ENCODE measurements around the gene IGSF9B.

IGSF9B gene

GRCh38 chr11:133902506-133902905, 54.3 kb downstream of the IGSF9B start:
- in situ Hi-C loops (cut with MboI; ENCODE audit: low sequenced_read_pairs), result no loop called here

DNA sequence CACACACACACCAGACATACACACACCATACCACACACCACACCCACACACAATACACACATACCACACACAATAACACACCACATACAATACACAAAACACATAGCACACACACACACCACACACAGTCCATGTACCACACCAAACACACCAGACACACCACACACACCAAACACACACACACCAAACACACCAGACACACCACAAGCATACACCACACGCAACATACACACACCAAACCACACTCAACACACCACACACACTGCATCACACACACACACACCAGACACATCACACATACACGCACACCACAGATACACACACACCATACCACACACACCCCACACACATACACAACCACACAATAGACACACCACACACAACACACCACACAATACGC, 54.8 kb downstream of the IGSF9B start:
- in situ Hi-C loops (cut with MboI; ENCODE audit: low sequenced_read_pairs), result no loop called here

- in situ Hi-C loops (cut with MboI; ENCODE audit: low sequenced_read_pairs), result no loop called here
Observed at GRCh38 chr11:133901316-133901715, 55.5 kb downstream of the IGSF9B start.

GRCh38 chr11:133900176-133901105, 56.3 kb downstream of the IGSF9B start:
- in situ Hi-C loops (cut with MboI; ENCODE audit: low sequenced_read_pairs), result no loop called here

DNA sequence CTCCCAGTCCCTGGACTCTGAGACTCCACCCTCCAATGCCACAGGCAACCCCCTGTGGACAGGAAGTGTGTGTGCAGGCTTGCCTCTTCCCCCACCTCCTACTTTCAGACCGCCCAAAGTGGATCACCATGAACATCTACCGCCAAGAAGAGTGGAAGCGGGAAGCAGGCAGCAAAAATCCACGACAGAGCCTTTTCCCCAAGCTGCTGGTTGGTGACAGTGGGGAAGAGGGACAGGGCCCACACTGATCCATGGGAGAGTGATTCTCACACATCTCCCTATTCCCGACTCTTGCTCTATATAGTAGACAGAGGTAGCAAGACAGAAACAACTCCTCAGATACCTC, 58.0 kb downstream of the IGSF9B start:
- in situ Hi-C loops (cut with MboI; ENCODE audit: low sequenced_read_pairs), result no loop called here

DNA sequence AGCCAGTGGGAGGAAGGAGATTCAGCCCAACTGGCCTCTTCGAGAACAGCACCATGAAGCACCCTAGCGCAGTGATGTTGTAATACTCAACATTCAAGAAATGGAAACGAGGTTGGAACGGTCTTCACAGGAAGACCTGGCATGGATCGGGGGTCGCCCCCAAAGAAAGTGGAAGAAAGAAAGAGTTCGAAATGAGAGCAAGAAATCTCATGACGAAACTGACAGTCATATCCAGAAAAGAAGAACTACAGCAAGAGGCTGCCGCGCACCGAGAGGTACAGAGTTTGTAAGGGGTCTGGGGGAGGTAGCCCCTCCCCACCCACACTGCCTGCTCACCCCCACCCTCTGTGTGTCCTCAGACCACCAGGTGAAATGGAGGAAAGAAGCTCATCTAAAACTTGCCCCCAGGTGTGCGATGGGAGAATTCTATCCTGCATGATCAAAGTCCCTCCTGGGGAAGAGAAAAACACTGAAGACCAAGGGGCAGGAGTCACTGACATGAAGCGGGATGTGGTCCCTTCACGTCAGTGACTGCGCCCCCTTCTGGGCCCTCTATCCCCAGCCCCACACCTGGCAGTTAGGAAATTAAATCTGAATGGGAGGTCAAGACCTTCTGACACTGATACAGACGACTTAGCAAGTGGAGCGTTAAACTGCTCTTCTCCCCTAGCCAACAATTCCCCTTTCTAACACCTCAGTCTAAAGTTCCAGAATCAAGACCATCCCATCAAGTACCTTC, 58.6 kb downstream of the IGSF9B start:
- in situ Hi-C loops (cut with MboI; ENCODE audit: low sequenced_read_pairs), result no loop called here

DNA sequence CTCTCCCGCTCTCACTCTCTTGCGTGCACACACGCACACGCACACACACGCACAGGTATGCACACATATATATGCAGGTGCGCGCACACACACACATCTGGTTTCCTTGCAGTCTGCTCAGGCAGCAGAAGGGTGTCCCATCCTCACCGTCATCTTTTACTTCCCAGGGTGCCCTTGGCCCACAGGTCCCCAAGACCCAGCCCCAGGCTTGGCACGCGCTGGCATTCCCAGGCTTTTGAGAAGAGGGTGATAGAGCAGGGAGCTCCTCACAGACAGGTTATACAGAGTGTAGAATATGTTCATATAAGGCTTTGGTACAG, 59.5 kb downstream of the IGSF9B start:
- in situ Hi-C loops (cut with MboI; ENCODE audit: low sequenced_read_pairs), result no loop called here

- in situ Hi-C loops (cut with MboI; ENCODE audit: low sequenced_read_pairs), result no loop called here
Observed at GRCh38 chr11:133896642-133897330, 60.0 kb downstream of the IGSF9B start.

- in situ Hi-C loops (cut with MboI; ENCODE audit: low sequenced_read_pairs), result no loop called here
Observed at GRCh38 chr11:133896028-133896427, 60.7 kb downstream of the IGSF9B start.

DNA sequence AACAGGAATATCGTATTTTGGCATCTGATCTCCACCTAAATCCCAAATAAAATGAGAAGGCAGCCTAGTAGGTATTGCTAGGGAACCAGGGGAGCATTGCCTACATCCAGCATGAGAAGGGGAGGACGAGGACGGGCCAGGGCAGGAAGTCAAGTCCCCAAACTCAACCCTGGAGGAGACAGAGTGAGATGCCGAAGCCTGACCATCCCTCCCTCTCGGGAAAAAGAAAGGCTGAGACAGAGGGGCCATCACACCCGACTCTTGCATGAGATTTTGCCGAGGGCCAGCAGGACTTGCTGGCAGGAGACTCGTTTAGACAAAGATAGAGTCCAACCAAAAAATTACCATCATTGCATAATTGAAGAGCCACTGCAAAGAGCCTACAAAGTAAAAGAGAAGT, 61.2 kb downstream of the IGSF9B start:
- in situ Hi-C loops (cut with MboI; ENCODE audit: low sequenced_read_pairs), result no loop called here

GRCh38 chr11:133895061-133895479, 61.7 kb downstream of the IGSF9B start:
- in situ Hi-C loops (cut with MboI; ENCODE audit: low sequenced_read_pairs), result no loop called here

- in situ Hi-C loops (cut with MboI; ENCODE audit: low sequenced_read_pairs), result no loop called here
Observed at GRCh38 chr11:133893381-133893780, 63.4 kb downstream of the IGSF9B start.

DNA sequence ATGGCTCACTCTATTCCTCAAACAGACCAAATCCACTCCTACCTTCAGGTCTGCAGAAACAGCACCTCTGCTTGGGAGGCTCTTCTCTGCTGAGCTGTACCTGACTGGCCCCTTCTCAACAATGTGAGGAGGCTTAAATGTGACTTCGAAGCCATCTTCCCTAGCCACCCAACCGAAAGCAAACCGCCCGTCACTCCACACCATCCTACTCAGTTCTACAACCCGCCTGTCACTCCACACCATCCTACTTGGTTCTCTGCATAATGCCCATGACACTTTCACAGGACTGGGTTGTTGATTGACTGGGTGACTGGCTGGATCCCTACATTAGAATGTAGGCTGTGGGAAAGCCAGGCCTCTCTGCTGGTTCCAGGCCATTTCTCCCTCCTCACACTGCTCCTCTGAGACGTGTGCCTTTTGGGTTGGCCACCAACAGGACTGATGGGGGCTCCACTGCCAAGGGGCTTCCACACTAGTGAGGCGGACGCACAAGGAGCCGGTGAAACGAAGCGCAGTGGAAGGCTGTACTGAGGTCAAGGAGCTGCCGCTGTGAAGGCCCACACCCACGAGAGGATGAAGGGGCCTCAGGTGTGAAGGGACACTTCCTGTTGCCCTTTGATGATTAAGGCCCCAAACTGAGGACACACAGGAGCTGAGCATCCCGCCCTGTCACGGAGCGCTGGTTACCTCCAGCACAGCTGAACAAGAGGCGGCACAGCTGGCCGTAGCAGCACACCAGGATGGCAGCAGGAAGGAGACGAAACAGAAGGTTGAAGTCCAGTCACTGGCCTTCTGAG, 64.0 kb downstream of the IGSF9B start:
- in situ Hi-C loops (cut with MboI; ENCODE audit: low sequenced_read_pairs), result no loop called here

GRCh38 chr11:133892126-133892525, 64.6 kb downstream of the IGSF9B start:
- in situ Hi-C loops (cut with MboI; ENCODE audit: low sequenced_read_pairs), result no loop called here

DNA sequence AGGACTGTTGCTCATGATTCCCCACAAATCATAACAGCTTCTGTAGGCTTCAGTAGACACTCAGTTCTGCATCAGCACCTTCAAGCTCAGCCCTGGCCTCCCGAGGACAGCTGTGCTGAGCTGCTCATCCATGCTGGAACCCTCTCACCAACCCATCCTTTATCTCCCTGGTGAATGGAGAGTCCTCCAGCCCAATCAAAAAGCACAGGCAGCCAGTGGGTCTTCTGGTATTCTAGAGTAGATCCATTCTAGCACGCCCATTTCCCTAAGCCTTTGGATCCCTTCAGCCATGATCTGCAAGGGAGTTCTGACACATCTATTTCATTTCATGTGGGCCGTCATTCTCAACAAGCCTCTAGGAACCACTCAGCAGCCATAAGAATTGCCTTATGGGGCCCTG, 66.9 kb downstream of the IGSF9B start:
- in situ Hi-C loops (cut with MboI; ENCODE audit: low sequenced_read_pairs), result no loop called here

GRCh38 chr11:133889188-133889587, 67.6 kb downstream of the IGSF9B start:
- in situ Hi-C loops (cut with MboI; ENCODE audit: low sequenced_read_pairs), result no loop called here

GRCh38 chr11:133887692-133888332, 69.0 kb downstream of the IGSF9B start:
- in situ Hi-C loops (cut with MboI; ENCODE audit: low sequenced_read_pairs), result no loop called here

- in situ Hi-C loops (cut with MboI; ENCODE audit: low sequenced_read_pairs), result no loop called here
Observed at GRCh38 chr11:133886029-133886428, 70.7 kb downstream of the IGSF9B start.

DNA sequence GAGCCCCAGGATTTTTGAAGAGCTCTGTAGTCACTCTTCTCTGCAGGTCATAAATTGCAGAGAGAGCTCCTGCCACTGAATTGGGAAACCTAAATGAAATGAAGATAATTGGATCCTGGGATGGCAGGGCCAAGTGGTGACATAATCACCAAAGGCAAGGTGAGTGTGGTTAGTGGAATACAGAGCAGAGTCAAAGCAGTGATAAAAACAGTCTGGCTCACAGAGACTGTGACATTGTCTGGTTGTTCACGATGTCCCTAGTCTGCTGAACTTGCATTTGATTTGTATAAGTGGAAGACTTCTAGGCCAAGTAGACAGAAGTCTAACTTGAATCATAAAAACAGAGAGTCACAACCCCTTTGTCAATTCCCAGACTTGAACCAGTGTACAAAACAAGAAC, 84.6 kb downstream of the IGSF9B start:
- in situ Hi-C loops (cut with MboI; ENCODE audit: low sequenced_read_pairs), result no loop called here

DNA sequence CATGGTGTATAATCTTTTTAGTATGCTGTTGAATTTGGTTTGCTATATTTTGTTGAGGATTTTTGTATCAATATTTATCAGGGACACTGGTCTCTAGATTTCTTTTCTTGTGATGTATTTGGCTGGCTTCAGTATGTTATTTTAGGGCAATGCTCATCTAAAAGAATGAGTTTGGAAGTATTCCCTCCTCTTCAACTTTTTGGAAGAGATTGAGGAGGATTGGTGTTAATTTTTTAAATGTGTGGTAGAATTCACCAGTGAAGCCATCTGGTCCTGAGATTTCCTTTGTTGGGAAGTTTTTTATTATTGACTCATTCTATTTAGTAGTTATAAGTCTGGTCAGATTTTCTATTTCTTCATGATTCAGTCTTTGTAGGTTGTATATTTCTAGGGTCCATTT, 89.3 kb downstream of the IGSF9B start:
- in situ Hi-C loops (cut with MboI; ENCODE audit: low sequenced_read_pairs), result no loop called here
